CD4-positive, alpha-beta T cell (primary cell): ENCODE data around the gene SLC6A3. TPM values are rescaled to one million over a fixed set of nuclear protein-coding genes. Genes with fewer than 3 reads are reported as not detected.

ENCODE experiments used
- ATAC-seq: fragments of 200-7000 bp; cut with Tn5 transposase; one replicate; pipeline ENCODE4 v1.10.0; 2022; ENCODE audit warnings: mild to moderate bottlenecking; ENCODE audit not compliant: poor library complexity
- CTCF ChIA-PET: fragments of 350-600 bp; sonication (Branson Sonifier 250); formaldehyde crosslinking; loops from one replicate; lab custom pipeline; 2021; ENCODE audit warnings: antibody characterized with exemption, inconsistent platforms; lab: Charles Lee
- POLR2A ChIA-PET: fragments of 350-600 bp; sonication (Branson Sonifier 250); formaldehyde crosslinking; loops from one replicate; lab custom pipeline; 2021; ENCODE audit warnings: antibody characterized with exemption, inconsistent platforms; lab: Charles Lee
- DNase-seq, 14 experiments: peaks; one replicate each; pipeline ENCODE4 v3.0.0-alpha.2; 2013 to 2020; ENCODE audit warnings: mixed read lengths in 2 of 14
- H3K27ac ChIP-seq, 2 donors: one replicate each; pipeline versions ENCODE4 v1.5.1 to v1.7.0; 2013; ENCODE audit warnings: low read length in 2 of 2, low read depth in 1 of 2, mild to moderate bottlenecking in 1 of 2
- H3K27me3 ChIP-seq, 2 experiments: 1 replicate in 1 of 2; 2 replicates in 1 of 2; pipeline versions ENCODE4 v1.6.1 to v1.7.0; 2013; ENCODE audit warnings: low read length in 2 of 2, control low read depth in 1 of 2, mild to moderate bottlenecking in 1 of 2, moderate library complexity in 1 of 2; ENCODE audit not compliant: insufficient read depth in 2 of 2, control insufficient read depth in 1 of 2
- H3K36me3 ChIP-seq: one replicate; pipeline ENCODE4 v1.6.1; 2013; ENCODE audit warnings: low read length, control low read depth; ENCODE audit not compliant: insufficient read depth
- H3K4me1 ChIP-seq: one replicate; pipeline ENCODE4 v1.6.1; 2013; ENCODE audit warnings: low read length, control low read depth; ENCODE audit not compliant: insufficient read depth
- H3K4me3 ChIP-seq: one replicate; pipeline ENCODE4 v1.5.1; 2013; ENCODE audit warnings: mild to moderate bottlenecking, low read length, moderate library complexity
- H3K9me3 ChIP-seq, 2 experiments: 1 replicate in 1 of 2; 2 replicates in 1 of 2; pipeline versions ENCODE4 v1.6.1 to v1.7.0; 2013; ENCODE audit warnings: low read length in 2 of 2, mild to moderate bottlenecking in 2 of 2, control low read depth in 1 of 2, moderate library complexity in 1 of 2; ENCODE audit not compliant: control insufficient read depth in 1 of 2, insufficient read depth in 1 of 2
- H3K27ac Mint-ChIP-seq: one replicate; pipeline ENCODE4 v1.8.0; 2020; ENCODE audit warnings: mixed read lengths
- H3K27me3 Mint-ChIP-seq: one replicate; pipeline ENCODE4 v1.8.0; 2021; ENCODE audit warnings: mixed read lengths
- H3K36me3 Mint-ChIP-seq: one replicate; pipeline ENCODE4 v1.8.0; 2021; ENCODE audit warnings: low read depth, mixed read lengths
- H3K4me1 Mint-ChIP-seq: one replicate; pipeline ENCODE4 v1.8.0; 2021; ENCODE audit warnings: low read depth, mixed read lengths
- H3K4me3 Mint-ChIP-seq: one replicate; pipeline ENCODE4 v1.8.0; 2020; ENCODE audit warnings: mild to moderate bottlenecking, mixed read lengths
- H3K9me3 Mint-ChIP-seq: one replicate; pipeline ENCODE4 v1.8.0; 2020; ENCODE audit warnings: mixed read lengths
- intact Hi-C, 2 experiments: fragments of 100-400 bp; cut with DNase I in 1 of 2; cut with micrococcal nuclease in 1 of 2; formaldehyde crosslinking; loops; one replicate each; pipeline versions ENCODE4 v1.15.1 to v1.9.0; 2023 to 2025; cut with DNase I, micrococcal nuclease
- total RNA-seq, 174 experiments: library from RNA in 2 of 174; stranded (reverse) in 2 of 174; gene quantifications; one replicate each; pipeline ENCODE4 v1.2.3 and lab custom pipeline; 2021 to 2026
- TF ChIP-seq, protein P1 (sequence below): fragments of 200-600 bp; IDR thresholded peaks from one replicate; pipeline ENCODE4 v1.8.0; 2022; ENCODE audit warnings: antibody characterized with exemption, mild to moderate bottlenecking

The SLC6A3 gene
- total RNA-seq, 2 experiments from 2014 or later: 0.08 TPM; not detected in 1

DNA sequence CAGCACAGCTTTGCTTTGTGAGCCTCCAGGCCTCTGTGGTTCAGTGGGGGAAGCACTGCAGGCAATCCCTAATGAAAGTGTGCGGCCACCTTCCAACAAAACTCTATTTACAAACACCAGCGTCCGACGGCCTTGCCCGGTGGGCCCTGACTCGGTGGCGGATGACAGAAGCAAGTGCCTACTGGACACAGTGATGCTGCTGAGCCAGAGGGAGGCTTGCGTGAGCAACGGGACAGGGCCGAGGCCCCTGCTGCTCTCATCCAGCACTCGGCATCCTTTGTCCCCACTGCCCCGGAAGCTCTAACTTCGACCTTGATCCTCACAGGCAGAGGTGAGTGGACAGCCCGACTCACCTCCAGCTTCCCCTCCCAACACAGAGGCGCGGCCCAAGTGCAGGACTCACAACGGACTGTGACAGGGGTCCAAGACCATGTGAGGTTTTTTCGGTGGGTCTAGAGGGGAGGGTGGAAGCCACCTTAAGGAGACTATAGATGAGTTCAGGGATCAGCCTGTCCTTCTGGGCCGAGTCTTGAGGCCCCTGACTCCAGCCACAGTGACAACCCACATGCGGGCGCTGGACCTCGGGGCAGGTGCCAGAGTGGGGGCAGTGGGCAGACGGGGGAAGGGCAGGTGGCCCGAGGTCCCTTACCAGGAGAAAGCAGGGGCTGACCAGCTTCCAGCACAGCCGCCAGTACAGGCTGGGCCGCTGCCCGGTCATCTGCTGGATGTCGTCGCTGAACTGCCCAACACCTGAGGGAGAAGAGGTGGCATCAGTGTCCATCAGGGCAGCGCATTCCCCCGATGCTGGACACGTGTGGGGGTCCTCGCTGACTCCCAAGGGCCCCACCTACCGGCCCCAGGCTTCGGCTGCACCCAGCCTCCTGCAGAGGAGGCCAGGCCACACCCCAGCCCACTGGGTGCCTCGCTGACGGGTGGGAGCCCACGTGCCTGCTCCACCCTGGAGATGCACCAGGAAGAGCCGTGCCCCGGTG lies 39.4 kb downstream of the SLC6A3 start:
- intact Hi-C loops: no loop called here
- Mint-ChIP-seq H3K4me1 (no peaks in the 10 kb centered on the region), H3K27ac (no peak overlapping the region), H3K4me3 (no peak overlapping the region), H3K27me3 (peaks cover 22% of the 10 kb centered on the region), H3K36me3 (no peaks in the 10 kb centered on the region), H3K9me3 (no peaks in the 10 kb centered on the region)
- Histone ChIP-seq H3K27me3 (peaks cover 4 to 5% of the 10 kb centered on the region in 2 experiments), H3K9me3 (peaks cover 0 to 20% of the 10 kb centered on the region in 2 experiments), H3K27ac (no peak overlapping the region), H3K36me3 (no peaks in the 10 kb centered on the region), H3K4me3 (no peak overlapping the region), H3K4me1 (no peaks in the 10 kb centered on the region)
- ATAC-seq (no peak), DNase-seq (no peak)
- TF ChIP-seq, protein P1, sequence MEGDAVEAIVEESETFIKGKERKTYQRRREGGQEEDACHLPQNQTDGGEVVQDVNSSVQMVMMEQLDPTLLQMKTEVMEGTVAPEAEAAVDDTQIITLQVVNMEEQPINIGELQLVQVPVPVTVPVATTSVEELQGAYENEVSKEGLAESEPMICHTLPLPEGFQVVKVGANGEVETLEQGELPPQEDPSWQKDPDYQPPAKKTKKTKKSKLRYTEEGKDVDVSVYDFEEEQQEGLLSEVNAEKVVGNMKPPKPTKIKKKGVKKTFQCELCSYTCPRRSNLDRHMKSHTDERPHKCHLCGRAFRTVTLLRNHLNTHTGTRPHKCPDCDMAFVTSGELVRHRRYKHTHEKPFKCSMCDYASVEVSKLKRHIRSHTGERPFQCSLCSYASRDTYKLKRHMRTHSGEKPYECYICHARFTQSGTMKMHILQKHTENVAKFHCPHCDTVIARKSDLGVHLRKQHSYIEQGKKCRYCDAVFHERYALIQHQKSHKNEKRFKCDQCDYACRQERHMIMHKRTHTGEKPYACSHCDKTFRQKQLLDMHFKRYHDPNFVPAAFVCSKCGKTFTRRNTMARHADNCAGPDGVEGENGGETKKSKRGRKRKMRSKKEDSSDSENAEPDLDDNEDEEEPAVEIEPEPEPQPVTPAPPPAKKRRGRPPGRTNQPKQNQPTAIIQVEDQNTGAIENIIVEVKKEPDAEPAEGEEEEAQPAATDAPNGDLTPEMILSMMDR: no peak
- ChIA-PET CTCF (no interaction called here), POLR2A (no interaction called here)

DNA sequence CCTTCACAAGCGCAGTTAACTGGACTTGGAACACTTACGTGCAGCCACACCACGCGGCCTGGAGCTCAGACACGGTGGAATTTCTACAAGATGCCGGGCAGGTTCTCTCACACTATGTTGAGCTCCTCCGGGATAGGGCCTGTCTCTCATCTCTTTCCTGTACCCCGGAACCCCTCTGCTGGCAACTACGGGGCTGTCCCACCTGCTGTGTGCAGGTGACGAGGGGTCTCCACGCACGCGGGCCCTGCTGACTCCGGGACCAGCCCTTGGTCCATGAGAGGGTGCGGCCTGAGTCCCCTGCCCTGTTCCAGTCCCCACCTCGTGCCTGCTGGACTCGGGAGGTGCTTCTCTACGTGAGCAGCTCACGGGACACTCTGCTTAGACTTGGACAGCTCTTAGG lies 40.1 kb downstream of the SLC6A3 start:
- POLR2A ChIA-PET: no interaction called here
- no peaks in the 10 kb centered on the region for H3K9me3 Mint-ChIP-seq
- no peak for ATAC-seq
- no peak for DNase-seq
- no peaks in the 10 kb centered on the region for H3K36me3 Mint-ChIP-seq
- intact Hi-C loops: no loop called here
- peaks cover 18% of the 10 kb centered on the region for H3K27me3 Mint-ChIP-seq
- no peaks in the 10 kb centered on the region for H3K4me1 ChIP-seq
- peaks cover 0 to 25% of the 10 kb centered on the region in 2 experiments for H3K9me3 ChIP-seq
- H3K27me3 ChIP-seq: peaks cover 4 to 7% of the 10 kb centered on the region in 2 experiments
- no peak overlapping the region for H3K4me3 Mint-ChIP-seq
- H3K36me3 ChIP-seq: no peaks in the 10 kb centered on the region
- CTCF ChIA-PET: no interaction called here
- TF ChIP-seq, protein P1: no peak
- H3K4me1 Mint-ChIP-seq: no peaks in the 10 kb centered on the region
- H3K27ac ChIP-seq: no peak overlapping the region
- no peak overlapping the region for H3K4me3 ChIP-seq
- no peak overlapping the region for H3K27ac Mint-ChIP-seq

DNA sequence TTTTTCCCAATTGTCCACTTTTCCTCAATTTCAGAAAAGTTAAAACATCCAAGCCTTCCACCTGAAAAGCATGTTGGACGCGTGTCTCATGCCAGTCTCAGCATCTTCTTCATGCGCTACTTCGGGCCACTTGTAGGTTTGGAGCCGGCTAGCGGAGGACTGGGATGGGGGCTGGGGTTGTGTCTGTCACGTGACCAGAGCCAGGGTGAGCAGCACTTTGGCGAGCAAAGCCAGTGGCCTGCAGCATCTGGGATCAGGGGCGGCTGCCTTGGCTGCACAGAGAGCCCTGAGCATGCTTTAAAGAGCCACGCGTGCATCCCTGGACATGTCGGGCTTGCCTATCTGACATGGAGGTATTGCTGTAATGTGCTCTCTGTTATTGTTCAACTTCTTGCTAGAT lies 41.2 kb downstream of the SLC6A3 start:
- Histone ChIP-seq H3K36me3 (no peaks in the 10 kb centered on the region), H3K4me1 (no peaks in the 10 kb centered on the region), H3K9me3 (peaks cover 0 to 23% of the 10 kb centered on the region in 2 experiments), H3K27ac (no peak overlapping the region), H3K4me3 (no peak overlapping the region), H3K27me3 (peaks cover 4 to 7% of the 10 kb centered on the region in 2 experiments)
- TF ChIP-seq, protein P1: no peak
- intact Hi-C loops: no loop called here
- no peak for DNase-seq
- H3K27ac Mint-ChIP-seq: no peak overlapping the region
- no peaks in the 10 kb centered on the region for H3K36me3 Mint-ChIP-seq
- ATAC-seq: no peak
- POLR2A ChIA-PET: no interaction called here
- H3K4me3 Mint-ChIP-seq: no peak overlapping the region
- CTCF ChIA-PET: no interaction called here
- H3K9me3 Mint-ChIP-seq: no peaks in the 10 kb centered on the region
- H3K27me3 Mint-ChIP-seq: peaks cover 16% of the 10 kb centered on the region
- H3K4me1 Mint-ChIP-seq: no peaks in the 10 kb centered on the region
